Measurements from ENCODE around the gene FRS2. TPM values are rescaled to one million over a fixed set of nuclear protein-coding genes. Genes with fewer than 3 reads are reported as not detected.

FRS2 gene
- total and polyA plus RNA-seq, 9 of the 15 experiments (the other 6 are each of a cell fraction or from before 2014, with no cell fraction given), result 1.0 to 9.1 (median 6.0) TPM

DNA sequence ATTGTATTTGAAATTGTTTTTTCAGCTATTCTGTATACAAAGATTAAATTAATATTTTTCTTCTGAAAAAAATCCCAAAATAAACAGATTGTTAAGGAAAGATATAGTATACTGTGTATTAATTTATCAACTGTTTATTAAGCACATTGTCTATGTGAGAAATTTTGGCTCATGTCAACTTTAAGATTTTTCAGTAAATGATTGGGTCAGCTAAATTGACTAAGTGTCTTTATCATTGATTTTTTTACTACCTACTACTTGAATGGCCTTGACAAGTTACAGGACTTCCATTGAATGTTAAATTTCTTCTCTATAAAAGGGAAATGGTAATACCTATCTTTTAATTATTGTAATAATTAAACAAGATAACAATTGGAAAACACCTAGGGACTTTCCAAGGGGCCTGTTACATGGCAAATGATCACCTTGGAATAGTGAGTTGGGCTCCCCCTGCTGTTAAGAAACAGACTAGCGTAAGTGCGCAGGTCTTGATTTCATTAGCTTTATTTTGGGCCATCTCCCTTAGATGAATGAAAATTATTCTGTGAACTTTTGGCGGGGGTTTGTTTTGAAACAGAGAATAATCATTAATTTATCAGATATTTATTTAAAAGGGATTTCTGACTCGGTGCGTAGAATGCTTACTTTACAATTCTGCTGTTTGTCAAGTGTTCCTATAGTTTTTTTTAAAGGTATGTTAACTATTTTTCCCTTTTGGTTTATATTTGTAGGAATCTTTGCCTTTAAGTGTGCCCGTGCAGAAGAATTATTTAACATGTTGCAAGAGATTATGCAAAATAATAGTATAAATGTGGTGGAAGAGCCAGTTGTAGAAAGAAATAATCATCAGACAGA lies 100.6 kb downstream of the FRS2 start (continued):
- TF ChIP-seq, protein P1, sequence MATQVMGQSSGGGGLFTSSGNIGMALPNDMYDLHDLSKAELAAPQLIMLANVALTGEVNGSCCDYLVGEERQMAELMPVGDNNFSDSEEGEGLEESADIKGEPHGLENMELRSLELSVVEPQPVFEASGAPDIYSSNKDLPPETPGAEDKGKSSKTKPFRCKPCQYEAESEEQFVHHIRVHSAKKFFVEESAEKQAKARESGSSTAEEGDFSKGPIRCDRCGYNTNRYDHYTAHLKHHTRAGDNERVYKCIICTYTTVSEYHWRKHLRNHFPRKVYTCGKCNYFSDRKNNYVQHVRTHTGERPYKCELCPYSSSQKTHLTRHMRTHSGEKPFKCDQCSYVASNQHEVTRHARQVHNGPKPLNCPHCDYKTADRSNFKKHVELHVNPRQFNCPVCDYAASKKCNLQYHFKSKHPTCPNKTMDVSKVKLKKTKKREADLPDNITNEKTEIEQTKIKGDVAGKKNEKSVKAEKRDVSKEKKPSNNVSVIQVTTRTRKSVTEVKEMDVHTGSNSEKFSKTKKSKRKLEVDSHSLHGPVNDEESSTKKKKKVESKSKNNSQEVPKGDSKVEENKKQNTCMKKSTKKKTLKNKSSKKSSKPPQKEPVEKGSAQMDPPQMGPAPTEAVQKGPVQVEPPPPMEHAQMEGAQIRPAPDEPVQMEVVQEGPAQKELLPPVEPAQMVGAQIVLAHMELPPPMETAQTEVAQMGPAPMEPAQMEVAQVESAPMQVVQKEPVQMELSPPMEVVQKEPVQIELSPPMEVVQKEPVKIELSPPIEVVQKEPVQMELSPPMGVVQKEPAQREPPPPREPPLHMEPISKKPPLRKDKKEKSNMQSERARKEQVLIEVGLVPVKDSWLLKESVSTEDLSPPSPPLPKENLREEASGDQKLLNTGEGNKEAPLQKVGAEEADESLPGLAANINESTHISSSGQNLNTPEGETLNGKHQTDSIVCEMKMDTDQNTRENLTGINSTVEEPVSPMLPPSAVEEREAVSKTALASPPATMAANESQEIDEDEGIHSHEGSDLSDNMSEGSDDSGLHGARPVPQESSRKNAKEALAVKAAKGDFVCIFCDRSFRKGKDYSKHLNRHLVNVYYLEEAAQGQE (IDR thresholded peaks at IDR 0.05; ENCODE audit: borderline replicate concordance), result peak; percentile 79
- TF ChIP-seq, protein P1 (CRISPR knock-in tag; IDR thresholded peaks at IDR 0.05; ENCODE audit: low read depth), result no peak
- no peak for TF ChIP-seq ZNF586 (CRISPR knock-in tag; conservative IDR thresholded peaks at IDR 0.05)

Measured in K562 (cell line).